Retinal pigment epithelial cell (primary cell): Measurements from ENCODE around the gene FNDC1.

Experiments used
- DNase-seq: peaks from one replicate; pipeline ENCODE4 v3.0.0-alpha.2; 2010; ENCODE audit warnings: low read depth
- H3K4me3 ChIP-seq: 2 replicates; pipeline ENCODE4 v1.5.1; 2011; ENCODE audit warnings: mild to moderate bottlenecking, low read length, control low read depth, moderate library complexity
- CTCF ChIP-seq: conservative IDR thresholded peaks from 2 replicates; pipeline ENCODE4 v1.5.1; 2011; ENCODE audit warnings: low read depth, low read length, control low read depth, inconsistent platforms

The FNDC1 gene

DNA sequence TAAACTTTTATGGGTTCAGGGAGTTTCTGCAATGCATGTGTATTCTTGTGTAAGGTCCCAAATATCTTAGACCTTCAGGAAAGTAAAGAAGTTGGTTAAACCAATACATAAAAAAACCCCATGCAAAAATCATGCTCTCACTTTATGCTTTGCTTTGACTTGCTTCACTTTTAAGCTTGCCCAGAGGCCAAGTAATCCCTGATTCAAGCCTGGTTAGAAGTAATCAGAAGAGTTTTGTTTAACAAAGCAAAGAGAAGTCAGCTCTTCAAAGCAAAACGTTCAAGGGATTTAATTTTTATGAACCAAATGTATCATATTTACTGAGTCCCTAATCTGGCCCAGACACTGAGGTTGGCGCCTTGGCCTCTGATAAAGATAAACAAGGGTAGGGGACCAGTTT lies 26.7 kb upstream of the FNDC1 start:
- DNase-seq: no peak
- H3K4me3 ChIP-seq: no peak overlapping the region
- no peak for TF ChIP-seq CTCF

DNA sequence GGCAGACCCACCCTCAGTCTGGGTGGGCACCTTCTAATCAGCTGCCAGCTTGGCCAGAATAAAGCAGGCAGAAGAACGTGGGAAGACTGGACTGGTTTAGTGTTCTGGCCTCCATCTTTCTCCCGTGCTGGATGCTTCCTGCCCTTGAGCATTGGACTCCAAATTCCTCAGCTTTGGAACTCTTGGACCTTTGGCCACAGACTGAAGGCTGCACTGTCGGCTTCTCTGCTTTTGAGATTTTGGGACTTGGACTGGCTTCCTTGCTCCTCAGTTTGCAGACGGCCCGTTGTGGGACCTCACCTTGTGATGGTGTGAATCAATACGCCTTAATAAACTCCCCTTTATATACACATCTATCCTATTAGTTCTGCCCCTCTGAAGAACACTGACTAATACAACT lies 20.6 kb upstream of the FNDC1 start:
- TF ChIP-seq CTCF: no peak
- no peak overlapping the region for H3K4me3 ChIP-seq
- no peak for DNase-seq

DNA sequence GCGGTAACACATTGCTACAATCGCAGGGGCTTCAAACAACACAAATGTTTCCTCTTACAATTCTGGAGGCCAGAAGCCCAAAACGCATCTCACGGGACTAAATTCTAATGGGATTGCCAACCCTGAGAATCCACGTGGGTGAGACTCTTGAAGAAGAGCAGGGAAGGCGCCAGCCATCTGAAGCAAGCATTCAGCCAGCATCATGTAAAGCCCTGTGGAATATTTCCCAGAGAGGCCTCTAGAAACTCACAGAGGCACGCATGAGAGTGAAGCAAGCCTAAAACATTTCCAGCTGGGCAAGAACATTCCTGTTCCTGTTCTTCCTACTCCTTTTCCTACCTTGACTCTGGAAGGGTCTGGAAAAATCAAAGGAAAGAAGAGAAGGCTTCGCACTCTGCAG lies 19.6 kb upstream of the FNDC1 start:
- no peak for TF ChIP-seq CTCF
- no peak overlapping the region for H3K4me3 ChIP-seq
- DNase-seq: no peak

GRCh38 chr6:159151266-159151855 lies 17.8 kb upstream of the FNDC1 start:
- peak; percentile 90 for TF ChIP-seq CTCF
- no peak for DNase-seq
- no peak overlapping the region for H3K4me3 ChIP-seq

DNA sequence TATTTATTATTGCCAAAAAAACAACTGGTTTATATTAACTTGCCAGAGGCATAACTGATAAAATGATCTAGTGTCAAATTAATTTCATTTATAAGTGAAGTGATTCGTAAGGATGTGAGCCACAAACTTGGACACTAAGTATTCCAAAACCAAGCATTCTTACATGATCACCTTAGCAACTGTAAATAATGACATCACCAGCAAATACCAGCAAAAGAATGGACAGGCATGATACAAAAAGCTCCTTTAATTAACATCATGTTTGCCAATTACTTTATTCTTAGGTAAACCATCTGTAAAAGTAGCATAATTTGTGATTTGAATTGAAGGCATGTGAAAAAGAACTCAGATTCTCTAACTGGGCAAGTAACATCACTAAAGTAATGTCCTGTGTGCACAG lies 17.2 kb upstream of the FNDC1 start:
- TF ChIP-seq CTCF: no peak

GRCh38 chr6:159152782-159153181 lies 16.4 kb upstream of the FNDC1 start:
- DNase-seq: no peak
- H3K4me3 ChIP-seq: no peak overlapping the region
- TF ChIP-seq CTCF: no peak

More for the DNA sequence above, 17.2 kb upstream of the FNDC1 start:
- no peak overlapping the region for H3K4me3 ChIP-seq
- no peak for DNase-seq

DNA sequence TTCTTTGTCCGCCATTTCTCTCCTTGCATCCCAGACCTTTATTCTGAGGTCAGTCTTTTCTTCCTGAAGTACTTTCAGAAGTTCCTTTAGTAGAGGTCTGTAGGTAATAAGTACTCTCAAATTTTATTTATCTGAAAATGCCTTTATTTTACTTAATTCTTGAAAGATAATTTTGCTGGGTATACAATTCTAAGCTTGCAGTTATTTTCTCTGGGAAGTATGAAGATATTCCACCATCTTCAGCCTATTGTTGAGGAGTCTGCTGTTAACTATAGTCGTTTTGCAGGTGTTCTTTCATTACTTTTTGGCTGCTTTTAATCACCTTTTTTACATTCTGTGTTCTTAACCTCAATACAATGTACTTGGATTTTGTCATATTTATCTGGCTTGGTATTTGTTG lies 13.5 kb upstream of the FNDC1 start:
- no peak for TF ChIP-seq CTCF
- H3K4me3 ChIP-seq: no peak overlapping the region
- DNase-seq: no peak
